Mesenchymal stem cell (in vitro differentiated cells and primary cell): ENCODE measurements around the gene CSGALNACT2.

Source experiments
- DNase-seq: peaks from one replicate; pipeline ENCODE4 v3.0.0-alpha.2; 2013
- H2AFZ ChIP-seq: one replicate; pipeline ENCODE4 v1.6.1; 2013; ENCODE audit warnings: low read depth, mild to moderate bottlenecking, control low read depth, inconsistent platforms, low read length, moderate library complexity
- H2AK5ac ChIP-seq: 2 replicates; pipeline ENCODE4 v1.6.1; 2013; ENCODE audit warnings: low read length, moderate library complexity, mild to moderate bottlenecking, inconsistent platforms; ENCODE audit not compliant: severe bottlenecking
- H2BK120ac ChIP-seq: one replicate; pipeline ENCODE4 v1.6.1; 2013; ENCODE audit warnings: low read depth, mild to moderate bottlenecking, inconsistent platforms, low read length, moderate library complexity
- H2BK12ac ChIP-seq, 2 experiments: one replicate each; pipeline ENCODE4 v1.6.1; 2013; ENCODE audit warnings: inconsistent platforms in 2 of 2, low read length in 2 of 2, mild to moderate bottlenecking in 2 of 2, moderate library complexity in 2 of 2, control low read depth in 1 of 2
- H2BK15ac ChIP-seq: one replicate; pipeline ENCODE4 v1.6.1; 2013; ENCODE audit warnings: mild to moderate bottlenecking, low read depth, inconsistent platforms; ENCODE audit not compliant: poor library complexity, severe bottlenecking
- H2BK5ac ChIP-seq: 2 replicates; pipeline ENCODE4 v1.6.1; 2013; ENCODE audit warnings: low read depth, mild to moderate bottlenecking, low read length, control low read depth, inconsistent platforms; ENCODE audit not compliant: poor library complexity, severe bottlenecking
- H3K14ac ChIP-seq, 2 experiments: one replicate each; pipeline ENCODE4 v1.6.1; 2013; ENCODE audit warnings: inconsistent platforms in 2 of 2, low read length in 2 of 2, control low read depth in 1 of 2, mild to moderate bottlenecking in 1 of 2, moderate library complexity in 1 of 2
- H3K18ac ChIP-seq, 2 experiments: one replicate each; pipeline ENCODE4 v1.6.1; 2013; ENCODE audit warnings: inconsistent platforms in 2 of 2, low read length in 2 of 2, control low read depth in 1 of 2, low read depth in 1 of 2, mild to moderate bottlenecking in 1 of 2
- H3K23ac ChIP-seq, 2 experiments: one replicate each; pipeline ENCODE4 v1.6.1; 2013; ENCODE audit warnings: inconsistent platforms in 2 of 2, low read length in 2 of 2, mild to moderate bottlenecking in 2 of 2, moderate library complexity in 2 of 2, control low read depth in 1 of 2
- H3K27ac ChIP-seq: 2 replicates; pipeline ENCODE4 v1.5.1; 2013; ENCODE audit warnings: mild to moderate bottlenecking, moderate library complexity, low read length, control low read depth, inconsistent platforms; ENCODE audit not compliant: poor library complexity, severe bottlenecking
- H3K27me3 ChIP-seq, 2 experiments: 2 replicates each; pipeline versions ENCODE4 v1.6.1 to v1.7.0; 2013; ENCODE audit warnings: low read length in 2 of 2, mild to moderate bottlenecking in 2 of 2, moderate library complexity in 2 of 2, control low read depth in 1 of 2, inconsistent platforms in 1 of 2; ENCODE audit not compliant: control insufficient read depth in 1 of 2, insufficient read depth in 1 of 2
- H3K36me3 ChIP-seq, 2 experiments: 2 replicates each; pipeline versions ENCODE4 v1.6.1 to v1.7.0; 2013; ENCODE audit warnings: low read length in 2 of 2, control low read depth in 1 of 2, inconsistent platforms in 1 of 2, low read depth in 1 of 2, mild to moderate bottlenecking in 1 of 2; ENCODE audit not compliant: insufficient read depth in 2 of 2, control insufficient read depth in 1 of 2
- H3K4ac ChIP-seq, 2 experiments: one replicate each; pipeline ENCODE4 v1.6.1; 2013; ENCODE audit warnings: inconsistent platforms in 2 of 2, low read length in 2 of 2, mild to moderate bottlenecking in 2 of 2, moderate library complexity in 2 of 2, control low read depth in 1 of 2, low read depth in 1 of 2
- H3K4me1 ChIP-seq: 2 replicates; pipeline ENCODE4 v1.6.1; 2013; ENCODE audit warnings: low read depth, low read length, control low read depth; ENCODE audit not compliant: control insufficient read depth, insufficient read depth
- H3K4me2 ChIP-seq: 2 replicates; pipeline ENCODE4 v1.6.1; 2013; ENCODE audit warnings: low read length, mild to moderate bottlenecking, inconsistent platforms; ENCODE audit not compliant: poor library complexity, severe bottlenecking
- H3K4me3 ChIP-seq, 2 experiments: 2 replicates each; pipeline versions ENCODE4 v1.5.1 to v1.7.0; 2013; ENCODE audit warnings: low read length in 2 of 2, mild to moderate bottlenecking in 2 of 2, control low read depth in 1 of 2, low read depth in 1 of 2; ENCODE audit not compliant: insufficient read depth in 1 of 2
- H3K79me1 ChIP-seq: replicated peaks from 2 replicates; pipeline ENCODE4 v1.6.1; 2013; ENCODE audit warnings: mild to moderate bottlenecking, control low read depth, low read length, inconsistent platforms; ENCODE audit not compliant: poor library complexity, severe bottlenecking
- H3K9ac ChIP-seq: 2 replicates; pipeline ENCODE4 v1.7.0; 2013; ENCODE audit warnings: mild to moderate bottlenecking, low read length, moderate library complexity
- H3K9me3 ChIP-seq: 2 replicates; pipeline ENCODE4 v1.7.0; 2013; ENCODE audit warnings: mild to moderate bottlenecking, low read length; ENCODE audit not compliant: control insufficient read depth
- H4K8ac ChIP-seq: one replicate; pipeline ENCODE4 v1.6.1; 2013; ENCODE audit warnings: inconsistent platforms, mild to moderate bottlenecking, low read length, moderate library complexity
- H4K91ac ChIP-seq: one replicate; pipeline ENCODE4 v1.6.1; 2013; ENCODE audit warnings: mild to moderate bottlenecking, low read length, inconsistent platforms
- WGBS: methylation state at CpG from one replicate; pipeline ENCODE4 v1.1.7; 2013; ENCODE audit warnings: mixed read lengths; 5-methylcytosine and 5-hydroxymethylcytosine counted together

Gene CSGALNACT2

DNA sequence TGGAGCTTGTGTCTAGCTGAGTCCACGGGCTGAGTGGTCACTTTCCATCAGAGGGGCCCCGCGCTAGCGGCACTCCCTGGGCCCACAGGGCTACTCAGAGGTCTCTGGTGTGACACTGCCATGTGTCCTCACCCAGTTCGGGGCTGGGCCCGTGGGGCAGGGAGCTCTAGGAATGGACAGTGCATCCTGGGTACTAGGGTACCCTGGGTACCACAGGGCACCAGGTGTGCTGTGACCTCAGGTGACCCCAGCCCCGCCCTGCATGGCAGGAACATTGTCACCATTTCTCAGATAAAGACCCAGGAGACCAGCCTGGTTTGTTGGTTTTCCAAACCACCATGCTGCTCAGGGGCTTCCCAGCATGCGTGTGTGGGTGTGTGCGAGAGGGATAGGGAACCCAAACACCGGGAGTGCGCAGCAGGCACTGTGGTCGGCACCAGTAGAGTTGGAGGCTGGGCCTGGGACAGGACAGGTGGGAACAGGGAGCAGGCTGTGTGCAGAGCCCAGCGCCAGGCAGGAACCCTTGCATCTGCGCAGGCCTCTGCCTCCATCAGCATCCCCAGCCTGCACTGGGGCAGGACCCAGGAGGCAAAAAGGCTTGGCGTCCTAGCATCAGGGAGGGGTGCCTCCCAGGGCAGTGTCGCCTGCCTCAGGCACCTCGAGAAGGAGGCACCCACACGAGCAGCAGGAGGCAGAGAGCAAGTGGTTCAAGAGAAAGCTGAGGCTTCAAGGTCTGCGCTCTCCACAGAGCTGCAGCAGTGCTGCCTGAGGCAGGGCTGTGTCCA lies 19.4 kb upstream of the CSGALNACT2 start:
- H3K4me1 ChIP-seq = peaks cover 9% of the 10 kb centered on the region
- H3K79me1 ChIP-seq = no peaks in the 10 kb centered on the region
- no peak overlapping the region for H3K4me2 ChIP-seq
- no peak overlapping the region for H3K23ac ChIP-seq
- H2AK5ac ChIP-seq = no peak overlapping the region
- H3K9me3 ChIP-seq = no peaks in the 10 kb centered on the region
- H3K27me3 ChIP-seq = peaks cover 0 to 15% of the 10 kb centered on the region in 2 experiments
- no peak overlapping the region for H2BK120ac ChIP-seq
- no peaks in the 10 kb centered on the region for H3K36me3 ChIP-seq
- WGBS = 88% methylated on average over 19 of the region's 19 CpGs
- no peak overlapping the region for H4K8ac ChIP-seq
- no peak overlapping the region for H3K14ac ChIP-seq
- DNase-seq = no peak
- no peak overlapping the region for H3K4ac ChIP-seq
- H3K4me3 ChIP-seq = no peak overlapping the region
- no peak overlapping the region for H3K9ac ChIP-seq
- H2BK12ac ChIP-seq = no peak overlapping the region
- H2AFZ ChIP-seq = no peak overlapping the region
- no peak overlapping the region for H3K18ac ChIP-seq
- H2BK15ac ChIP-seq = no peak overlapping the region
- no peak overlapping the region for H3K27ac ChIP-seq
- no peak overlapping the region for H2BK5ac ChIP-seq
- no peak overlapping the region for H4K91ac ChIP-seq

- no peaks in the 10 kb centered on the region for H3K9me3 ChIP-seq
Measured at GRCh38 chr10:43119416-43120115, 18.7 kb upstream of the CSGALNACT2 start.

GRCh38 chr10:43120116-43120928 lies 17.9 kb upstream of the CSGALNACT2 start:
- Histone ChIP-seq H3K4me3 (no peak overlapping the region), H3K27me3 (peaks cover 0 to 16% of the 10 kb centered on the region in 2 experiments), H2BK12ac (no peak overlapping the region), H3K4ac (no peak overlapping the region), H3K14ac (no peak overlapping the region), H4K8ac (no peak overlapping the region), H4K91ac (no peak overlapping the region), H3K4me2 (no peak overlapping the region), H3K4me1 (peaks cover 14% of the 10 kb centered on the region), H3K36me3 (no peaks in the 10 kb centered on the region), H3K18ac (no peak overlapping the region), H3K23ac (no peak overlapping the region), H3K9ac (no peak overlapping the region), H2BK5ac (no peak overlapping the region), H2AK5ac (no peak overlapping the region), H3K79me1 (no peaks in the 10 kb centered on the region), H2BK15ac (no peak overlapping the region), H3K9me3 (no peaks in the 10 kb centered on the region), H2AFZ (no peak overlapping the region), H3K27ac (no peak overlapping the region), H2BK120ac (no peak overlapping the region)
- DNase-seq = no peak
- WGBS = 82% methylated on average over 19 of the region's 19 CpGs

More at GRCh38 chr10:43119416-43120115, 18.7 kb upstream of the CSGALNACT2 start:
- H2AFZ ChIP-seq = no peak overlapping the region
- no peak overlapping the region for H3K4me3 ChIP-seq
- H4K8ac ChIP-seq = no peak overlapping the region
- H2BK120ac ChIP-seq = no peak overlapping the region
- H3K27ac ChIP-seq = no peak overlapping the region
- H3K23ac ChIP-seq = no peak overlapping the region
- no peak overlapping the region for H3K4me2 ChIP-seq
- H3K14ac ChIP-seq = peak overlapping the region in 1 of 2 experiments; percentile 20
- H2BK15ac ChIP-seq = no peak overlapping the region
- no peak overlapping the region for H4K91ac ChIP-seq
- H3K18ac ChIP-seq = no peak overlapping the region
- DNase-seq = no peak
- peaks cover 14% of the 10 kb centered on the region for H3K4me1 ChIP-seq
- H2BK5ac ChIP-seq = no peak overlapping the region
- H2BK12ac ChIP-seq = no peak overlapping the region
- H3K27me3 ChIP-seq = peaks cover 0 to 16% of the 10 kb centered on the region in 2 experiments
- H3K79me1 ChIP-seq = no peaks in the 10 kb centered on the region
- no peak overlapping the region for H3K4ac ChIP-seq
- no peak overlapping the region for H2AK5ac ChIP-seq
- H3K9ac ChIP-seq = no peak overlapping the region
- H3K36me3 ChIP-seq = no peaks in the 10 kb centered on the region
- WGBS = 94% methylated on average over 31 of the region's 31 CpGs

DNA sequence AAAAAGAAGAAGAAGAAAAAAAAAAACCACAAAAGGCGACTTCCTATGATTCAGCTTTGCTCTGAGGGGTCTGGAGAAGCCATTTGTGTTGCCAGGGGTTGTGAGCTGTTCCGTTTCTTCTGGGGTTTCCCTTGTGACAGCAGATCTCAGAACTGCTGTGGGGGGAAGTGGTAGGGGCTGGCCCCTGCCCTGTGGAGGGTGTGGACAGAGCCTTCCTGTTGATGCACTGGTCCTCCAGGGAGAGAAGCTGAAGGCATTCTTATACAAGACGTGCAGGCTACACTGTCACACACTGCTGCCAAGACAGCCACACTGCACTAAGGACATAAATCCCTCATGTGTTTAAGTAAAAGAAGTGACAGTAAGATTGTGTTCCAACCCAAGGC lies 17.3 kb upstream of the CSGALNACT2 start:
- Histone ChIP-seq H2AK5ac (no peak overlapping the region), H3K18ac (no peak overlapping the region), H2BK120ac (no peak overlapping the region), H2BK12ac (no peak overlapping the region), H3K4ac (no peak overlapping the region), H4K91ac (no peak overlapping the region), H3K4me3 (no peak overlapping the region), H2BK15ac (no peak overlapping the region), H3K79me1 (no peaks in the 10 kb centered on the region), H2BK5ac (no peak overlapping the region), H3K27ac (no peak overlapping the region), H4K8ac (no peak overlapping the region), H3K9me3 (no peaks in the 10 kb centered on the region), H3K14ac (no peak overlapping the region), H3K9ac (no peak overlapping the region), H3K4me1 (peaks cover 14% of the 10 kb centered on the region), H2AFZ (no peak overlapping the region), H3K36me3 (no peaks in the 10 kb centered on the region), H3K23ac (no peak overlapping the region), H3K27me3 (peaks cover 0 to 16% of the 10 kb centered on the region in 2 experiments), H3K4me2 (no peak overlapping the region)
- WGBS = 17% methylated on average over 2 of the region's 3 CpGs
- peak; percentile 38 for DNase-seq
